HG03045 (cell line): ENCODE measurements around the gene PSTPIP2.
A peak's percentile ranks its signal among the peaks of the same experiment; 100 is the strongest.
"Not testable (repeated sequence)": the region's sequence is repeated elsewhere in the genome, so short reads cannot be mapped to it uniquely, and the experiment has no call there.

Experiments
- ATAC-seq: cut with Tn5 transposase; IDR thresholded peaks from one replicate; pipeline ENCODE4 v1.9.1; 2021; ENCODE audit warnings: mild to moderate bottlenecking, moderate library complexity; ENCODE audit not compliant: unreplicated experiment

Gene PSTPIP2, protein sequence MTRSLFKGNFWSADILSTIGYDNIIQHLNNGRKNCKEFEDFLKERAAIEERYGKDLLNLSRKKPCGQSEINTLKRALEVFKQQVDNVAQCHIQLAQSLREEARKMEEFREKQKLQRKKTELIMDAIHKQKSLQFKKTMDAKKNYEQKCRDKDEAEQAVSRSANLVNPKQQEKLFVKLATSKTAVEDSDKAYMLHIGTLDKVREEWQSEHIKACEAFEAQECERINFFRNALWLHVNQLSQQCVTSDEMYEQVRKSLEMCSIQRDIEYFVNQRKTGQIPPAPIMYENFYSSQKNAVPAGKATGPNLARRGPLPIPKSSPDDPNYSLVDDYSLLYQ

DNA sequence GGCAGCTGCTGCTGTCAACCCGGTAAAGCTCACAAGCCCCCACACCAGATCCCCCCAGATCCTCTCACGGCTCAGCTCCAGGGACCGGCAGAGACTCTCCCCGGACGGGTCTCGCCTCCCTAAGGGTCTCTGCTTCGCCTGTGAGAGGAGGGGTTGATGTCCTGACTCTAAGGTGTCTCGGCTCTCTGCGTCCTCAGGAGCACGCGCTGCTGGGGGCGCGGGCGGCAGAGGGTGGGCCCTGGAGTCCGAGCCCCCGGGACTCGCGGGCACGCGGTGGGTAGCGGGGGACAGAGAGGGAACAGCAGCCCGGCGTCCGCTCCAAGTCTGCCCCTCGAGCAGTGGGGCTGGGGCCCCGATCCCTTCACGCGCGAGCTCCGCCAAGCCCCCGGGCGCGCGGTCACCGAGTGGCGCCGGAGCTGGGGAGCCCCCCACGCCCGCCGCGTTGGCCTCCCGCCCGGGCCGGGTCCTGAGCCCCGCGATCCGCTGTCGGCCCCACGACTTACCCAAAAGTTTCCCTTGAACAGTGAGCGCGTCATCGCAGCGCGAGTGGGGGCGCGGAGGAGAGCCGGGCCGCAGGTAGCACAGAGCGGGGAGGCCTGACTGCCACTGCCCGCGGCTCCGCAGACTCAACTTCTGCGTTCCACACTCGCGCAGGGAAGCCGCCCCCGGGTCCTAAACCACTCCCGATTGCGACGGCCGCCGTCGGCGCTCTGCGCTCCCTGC is at the start of gene PSTPIP2:
Gene PSTPIP2 (minus strand): TSS at position 608 of the 723 bp plus-strand sequence. CDS start 72 bp downstream, at position 536.
- peak; percentile 57 for ATAC-seq

DNA sequence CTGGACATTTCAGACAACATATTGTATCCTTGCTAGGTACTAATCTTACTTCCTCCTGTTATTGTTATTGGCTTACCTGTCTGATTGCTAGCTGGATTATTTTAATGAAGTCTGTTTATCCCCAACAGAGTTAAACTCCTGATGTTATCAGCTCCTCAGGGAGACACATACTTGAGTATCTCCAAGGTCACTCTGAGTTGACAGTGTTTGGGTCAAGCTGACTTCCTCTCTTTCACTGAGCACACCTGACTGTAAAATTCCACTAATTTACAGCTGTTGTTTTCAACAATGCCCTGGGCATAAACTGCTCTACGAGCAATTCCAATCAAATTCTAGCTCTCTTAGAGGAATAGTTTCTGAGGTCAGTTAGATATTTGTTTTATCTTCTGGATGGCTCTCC is 41.7 kb upstream of the PSTPIP2 start:
- no peak for ATAC-seq

DNA sequence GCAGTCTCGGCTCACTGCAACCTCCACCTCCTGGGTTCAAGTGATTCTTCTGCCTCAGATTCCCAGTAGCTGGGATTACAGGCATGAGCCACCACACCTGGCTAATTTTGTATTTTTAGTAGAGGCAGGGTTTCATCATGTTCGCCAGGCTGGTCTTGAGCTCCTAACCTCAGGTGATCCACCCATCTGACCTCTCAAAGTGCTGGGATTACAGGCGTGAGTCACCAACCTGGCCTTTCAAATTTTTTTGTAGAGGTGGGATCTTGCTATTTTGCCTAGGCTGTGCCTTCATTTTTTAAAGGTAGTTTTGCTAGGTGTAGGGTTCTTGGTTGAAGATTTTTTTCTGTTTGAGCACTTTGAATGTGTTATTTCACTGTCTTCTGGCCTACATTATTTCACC is 38.3 kb upstream of the PSTPIP2 start:
- ATAC-seq: no peak

DNA sequence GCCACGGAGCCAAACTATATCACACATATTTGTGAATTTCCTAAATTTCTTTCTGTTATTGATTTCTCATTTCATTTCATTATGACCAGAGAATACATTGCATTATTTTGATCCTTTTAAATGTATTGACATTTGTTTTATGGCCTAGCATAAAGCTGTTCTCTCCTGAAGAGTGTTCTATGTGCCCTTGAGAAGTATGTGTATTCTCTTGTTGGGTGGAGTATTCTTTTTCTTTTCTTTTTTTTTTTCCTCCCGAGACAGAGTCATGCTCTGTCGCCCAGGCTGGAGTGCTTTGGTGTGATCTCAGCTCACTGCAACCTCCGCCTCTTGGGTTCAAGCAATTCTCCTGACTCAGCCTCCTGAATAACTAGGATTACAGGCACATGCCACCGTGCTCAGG is 37.3 kb upstream of the PSTPIP2 start:
- ATAC-seq: no peak

DNA sequence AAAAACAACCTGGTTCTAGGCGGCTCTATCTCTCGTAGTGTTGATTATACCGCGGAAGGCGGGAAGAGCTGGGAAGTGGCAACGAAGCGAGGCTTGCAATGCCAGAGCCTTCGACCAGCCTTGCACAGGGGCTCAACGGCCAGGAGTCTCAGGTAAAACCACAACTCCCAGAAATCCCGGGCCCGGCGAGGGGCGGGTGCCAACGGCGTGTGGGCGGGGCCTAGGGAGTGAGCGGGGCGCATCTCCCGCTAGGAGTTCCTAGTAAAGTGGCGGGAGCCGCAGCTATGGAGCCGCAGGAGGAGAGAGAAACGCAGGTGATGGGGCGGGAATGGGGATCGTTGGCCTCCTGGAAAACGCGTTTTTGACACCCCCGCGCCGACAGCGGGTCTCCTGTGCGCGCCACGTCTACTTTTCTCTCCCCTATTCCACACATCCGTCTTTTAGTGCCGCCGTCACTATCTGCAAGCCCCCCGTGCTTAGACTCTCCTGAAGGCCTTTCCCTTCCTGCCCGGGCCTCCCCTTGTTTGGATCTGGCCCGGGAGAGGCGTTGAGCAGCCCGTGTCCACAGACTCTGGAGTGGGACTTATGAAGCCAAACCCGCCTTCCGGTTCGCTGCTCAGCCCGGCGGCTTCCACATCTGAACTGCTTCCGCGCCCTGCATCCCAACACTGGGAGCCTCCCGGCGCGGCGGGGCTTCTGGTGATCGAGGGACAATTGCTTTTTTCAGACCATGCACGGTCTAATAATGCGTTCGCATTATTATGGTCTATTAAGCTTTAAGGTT is 32.3 kb upstream of the PSTPIP2 start, which contains the start of gene HAUS1:
Gene HAUS1 (plus strand): TSS at position 258 of the 784 bp plus-strand sequence. CDS start 27 bp downstream, at position 285.
- peak; percentile 96 for ATAC-seq

DNA sequence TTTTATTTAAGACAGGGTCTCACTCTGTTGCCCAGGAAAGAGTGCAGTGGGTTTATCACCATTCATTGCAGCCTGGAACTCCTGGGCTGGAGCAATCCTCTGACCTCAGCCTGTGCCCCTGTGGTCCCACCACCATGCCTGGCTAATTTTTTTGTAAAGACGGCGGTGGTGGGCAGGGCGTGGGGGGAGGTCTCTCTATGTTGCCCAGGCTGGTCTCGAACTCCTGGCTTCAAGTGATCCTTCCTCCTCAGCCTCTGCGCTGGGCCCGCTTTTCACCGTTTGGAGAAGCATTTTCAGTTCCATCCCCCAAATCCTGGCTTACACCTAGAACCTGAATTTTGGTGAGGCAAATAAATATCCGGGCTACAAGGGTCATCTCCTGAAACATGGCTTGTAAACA is 27.4 kb upstream of the PSTPIP2 start:
- ATAC-seq: no peak

DNA sequence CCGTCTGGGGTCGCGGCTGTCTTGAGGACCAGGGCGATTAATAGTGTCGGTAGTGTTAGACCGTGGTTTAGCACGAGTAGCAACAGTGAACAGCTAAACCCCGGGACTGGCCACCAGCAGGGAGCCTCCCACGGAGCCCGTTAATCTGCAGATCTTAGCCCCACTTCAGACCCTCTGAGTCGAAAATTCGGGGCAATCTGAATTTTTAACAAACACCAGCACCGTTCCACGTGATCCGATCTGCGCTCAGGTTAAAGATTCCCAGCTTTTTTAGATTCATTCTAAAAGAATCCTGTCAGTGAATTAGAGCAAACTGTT is 26.5 kb upstream of the PSTPIP2 start:
- ATAC-seq: no peak

DNA sequence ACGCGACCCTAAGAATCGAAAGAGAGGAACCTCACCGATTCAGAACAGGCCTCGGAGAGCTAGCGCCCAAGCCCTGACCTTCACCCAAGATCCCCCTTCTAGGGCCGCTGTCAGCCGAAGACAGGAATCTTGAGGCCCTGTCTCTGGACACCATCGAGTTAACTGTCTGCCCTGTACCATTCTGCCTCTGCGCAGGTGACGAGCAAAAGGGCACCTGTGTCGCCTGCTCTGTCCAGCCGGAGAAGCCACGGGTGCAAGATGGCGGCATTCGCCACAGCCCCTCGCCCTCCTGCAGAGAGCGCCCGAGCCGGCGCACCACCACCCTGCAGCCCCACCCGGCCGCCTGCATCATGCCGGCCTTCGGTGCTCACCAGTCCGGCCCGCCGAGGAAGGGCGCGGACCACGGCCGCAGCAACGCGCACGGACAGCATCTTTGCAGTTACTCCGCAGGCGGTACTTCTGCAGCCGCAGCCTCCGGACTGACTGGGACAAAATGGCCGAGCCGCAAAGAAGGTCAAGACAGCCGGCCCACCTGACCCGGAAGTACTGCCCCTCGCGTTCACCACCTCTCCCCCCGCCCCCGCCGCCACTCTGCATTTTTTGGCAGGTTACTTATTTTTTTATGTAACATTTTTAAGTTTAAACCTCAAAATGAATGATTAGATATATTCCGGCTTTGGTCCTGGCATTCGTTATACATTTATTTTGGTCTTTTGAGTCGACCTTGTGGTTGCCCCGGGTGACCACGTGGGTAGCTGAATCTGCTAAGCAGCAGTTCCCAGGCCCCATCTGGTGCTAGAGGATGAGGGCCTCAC is 25.9 kb upstream of the PSTPIP2 start, which contains the start of gene ATP5F1A:
Gene ATP5F1A (minus strand): TSS at position 496 of the 815 bp plus-strand sequence. CDS start 65 bp downstream, at position 431.
- ATAC-seq: peak; percentile 78

DNA sequence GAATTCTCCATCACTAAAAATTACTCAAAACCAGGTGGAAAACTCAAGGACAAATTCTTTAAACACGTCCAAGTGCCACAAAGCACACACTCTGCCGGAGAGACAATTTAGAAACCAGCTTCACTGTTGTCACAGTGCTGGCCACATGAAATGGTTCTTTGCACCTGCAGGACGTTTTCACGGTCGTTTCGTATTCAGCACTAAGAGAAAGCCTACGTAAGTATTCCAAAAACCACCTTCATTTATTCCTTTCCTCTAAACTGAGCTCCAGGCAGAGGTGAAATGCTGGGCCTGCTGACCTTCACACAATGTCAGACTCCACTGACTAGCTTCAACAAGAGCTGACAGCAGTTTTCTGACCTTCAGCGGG is 25.4 kb upstream of the PSTPIP2 start:
- ATAC-seq: peak; percentile 30

DNA sequence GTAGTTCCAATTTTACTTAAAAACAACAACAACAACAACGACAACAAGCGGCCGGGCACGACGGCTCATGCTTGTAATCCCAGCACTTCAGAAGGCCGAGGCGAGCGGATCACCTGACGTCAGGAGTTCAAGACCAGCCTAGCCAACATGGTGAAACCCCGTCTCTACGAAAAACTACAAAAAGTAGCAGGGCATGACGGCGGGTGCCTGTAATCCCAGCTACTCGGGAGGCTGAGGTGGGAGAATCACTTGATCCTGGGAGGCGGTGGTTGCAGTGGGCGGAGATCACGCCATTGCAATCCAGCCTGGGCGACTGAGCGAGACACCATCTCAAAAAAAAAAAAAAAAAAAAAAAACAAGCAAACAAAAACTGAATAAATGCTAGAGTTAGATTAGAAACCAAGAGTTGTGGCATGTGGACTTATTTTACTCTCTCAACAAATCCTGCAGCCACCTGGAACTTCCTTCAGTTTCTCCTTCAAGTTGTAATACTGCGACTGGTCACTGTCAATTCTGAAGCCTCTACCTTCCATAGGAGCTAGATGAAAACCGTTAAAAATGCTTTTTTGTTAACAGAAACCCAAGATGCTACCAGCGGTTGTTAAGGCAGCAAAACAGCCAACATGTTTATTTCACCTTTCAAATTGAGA is 24.7 kb upstream of the PSTPIP2 start:
- no peak for ATAC-seq

DNA sequence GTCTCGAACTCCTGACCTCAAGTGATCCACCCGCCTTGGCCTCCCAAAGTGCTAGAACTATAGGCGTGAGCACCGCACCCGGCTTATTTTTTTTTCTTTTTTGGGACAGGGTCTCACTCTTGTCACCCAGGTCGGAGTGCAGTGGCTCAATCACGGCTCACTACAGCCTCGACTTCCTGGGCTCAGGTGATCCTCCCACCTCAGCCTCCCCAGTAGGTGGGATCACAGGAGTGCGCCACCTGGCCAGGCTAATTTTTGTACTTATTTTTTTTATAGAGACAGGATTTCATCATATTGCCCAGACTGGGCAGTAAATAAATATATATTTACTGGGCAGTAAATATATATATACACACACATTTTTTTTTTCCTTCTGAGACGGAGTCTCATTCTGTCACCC is 23.5 kb upstream of the PSTPIP2 start:
- no peak for ATAC-seq

DNA sequence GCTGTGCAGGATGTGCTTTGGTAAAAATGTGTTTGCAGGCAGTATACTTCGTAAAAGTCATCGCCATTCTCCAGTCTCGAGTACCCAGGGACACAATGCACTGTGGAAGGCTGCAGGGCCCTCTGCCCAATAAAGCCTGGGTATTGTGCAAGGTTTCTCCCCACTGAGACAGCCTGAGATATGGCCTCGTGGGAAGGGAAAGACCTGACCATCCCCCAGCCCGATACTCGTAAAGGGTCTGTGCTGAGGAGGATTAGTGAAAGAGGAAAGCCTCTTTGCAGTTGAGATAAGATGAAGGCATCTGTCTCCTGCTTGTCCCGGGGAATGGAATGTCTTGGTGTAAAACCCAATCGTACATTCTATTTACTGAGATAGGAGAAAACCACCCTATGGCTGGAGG is 16.4 kb upstream of the PSTPIP2 start:
- not testable (repeated sequence) for ATAC-seq

DNA sequence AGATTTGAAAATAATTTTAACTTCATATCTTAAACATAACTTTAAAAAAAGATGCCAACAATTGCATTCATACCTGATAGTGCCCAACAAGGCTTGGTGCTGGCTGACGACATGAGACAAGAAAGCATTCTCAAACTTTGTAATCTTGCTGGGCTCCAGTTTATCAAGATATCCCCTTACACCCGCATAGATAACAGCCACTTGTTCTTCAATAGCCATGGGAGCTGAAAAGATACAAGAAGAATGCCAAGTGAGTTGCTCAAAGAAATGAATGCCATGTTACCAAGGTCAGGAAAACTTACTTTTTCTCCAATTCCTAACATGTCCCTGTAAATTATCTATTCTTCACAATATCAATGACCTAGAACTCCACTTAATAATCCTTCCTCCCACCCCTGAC is 12.4 kb upstream of the PSTPIP2 start:
- ATAC-seq: no peak

DNA sequence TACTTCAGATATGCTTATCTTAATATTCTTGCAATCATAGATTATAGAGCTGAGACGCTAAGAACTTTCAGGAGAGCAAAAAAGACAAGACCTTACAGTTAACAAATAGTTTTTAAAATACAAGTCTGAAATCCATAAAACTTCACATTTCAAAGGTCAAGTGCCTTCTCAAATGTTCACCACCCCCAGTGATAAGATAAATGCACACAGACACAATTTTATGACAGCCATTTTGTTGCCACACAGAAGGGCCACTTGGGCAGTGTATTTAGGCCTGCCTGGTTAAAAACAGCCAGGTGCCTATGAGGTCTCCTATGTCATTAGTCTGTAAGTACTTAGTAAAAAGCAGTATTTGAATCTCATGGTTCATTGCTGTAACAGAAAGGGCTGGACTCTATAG is 8.1 kb upstream of the PSTPIP2 start:
- no peak for ATAC-seq

DNA sequence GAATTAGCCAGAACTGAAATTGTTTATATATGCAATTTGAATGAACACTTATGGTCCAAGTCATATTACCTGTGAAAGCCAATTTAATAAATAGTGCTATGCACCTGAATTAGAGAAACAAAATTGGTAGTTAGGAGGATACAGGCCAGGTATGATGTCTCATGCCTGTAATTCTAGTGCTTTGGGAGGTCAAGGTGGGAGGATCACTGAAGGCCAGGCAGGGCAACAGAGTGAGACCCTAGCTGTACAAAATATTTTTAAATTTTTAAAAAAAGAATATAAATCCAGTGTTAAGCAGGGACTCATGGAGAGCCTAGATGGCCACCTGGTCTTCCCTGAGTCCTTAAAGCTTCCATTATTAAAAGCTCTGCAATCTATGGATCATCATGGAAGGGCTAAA is 7.3 kb upstream of the PSTPIP2 start:
- no peak for ATAC-seq

DNA sequence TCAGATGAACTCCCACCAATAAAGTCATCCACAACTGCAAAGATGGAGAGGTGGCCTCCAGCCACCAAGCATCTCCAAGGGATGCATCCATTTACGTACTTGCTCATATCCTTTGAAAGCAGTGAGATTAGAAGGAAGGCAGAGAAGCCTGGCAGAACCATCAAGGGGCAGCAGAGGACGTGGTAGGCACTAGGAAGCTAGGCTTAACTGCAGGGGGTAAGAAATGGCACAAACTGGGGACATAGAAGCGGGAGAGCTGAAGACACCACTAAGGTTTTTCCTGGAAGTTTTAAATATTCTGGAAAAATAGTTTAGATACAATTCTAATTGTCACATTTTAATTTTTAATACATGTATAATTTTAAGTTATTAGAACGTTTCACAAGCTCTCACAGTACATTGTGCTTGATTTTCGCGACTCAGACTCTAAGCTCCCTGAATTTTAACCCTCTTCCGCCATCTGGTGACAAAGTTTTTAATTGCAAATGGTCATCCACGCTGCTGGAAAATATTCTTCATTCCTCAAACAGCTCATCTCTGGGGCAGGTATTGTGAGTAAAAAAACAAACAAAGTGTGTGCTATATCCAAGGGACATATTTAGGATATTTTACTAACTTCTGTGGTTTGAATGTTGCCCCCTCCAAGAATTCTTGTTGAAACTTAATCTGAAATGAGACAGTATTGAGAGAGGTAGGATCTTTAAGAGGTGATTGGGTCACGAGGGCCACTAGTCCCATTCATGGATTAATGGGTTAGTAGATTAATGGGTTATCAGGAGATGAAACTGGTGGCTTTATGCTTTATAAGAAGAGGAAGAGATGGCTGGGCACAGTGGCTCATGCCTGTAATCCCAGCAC is 1.6 kb upstream of the PSTPIP2 start:
- ATAC-seq: no peak

DNA sequence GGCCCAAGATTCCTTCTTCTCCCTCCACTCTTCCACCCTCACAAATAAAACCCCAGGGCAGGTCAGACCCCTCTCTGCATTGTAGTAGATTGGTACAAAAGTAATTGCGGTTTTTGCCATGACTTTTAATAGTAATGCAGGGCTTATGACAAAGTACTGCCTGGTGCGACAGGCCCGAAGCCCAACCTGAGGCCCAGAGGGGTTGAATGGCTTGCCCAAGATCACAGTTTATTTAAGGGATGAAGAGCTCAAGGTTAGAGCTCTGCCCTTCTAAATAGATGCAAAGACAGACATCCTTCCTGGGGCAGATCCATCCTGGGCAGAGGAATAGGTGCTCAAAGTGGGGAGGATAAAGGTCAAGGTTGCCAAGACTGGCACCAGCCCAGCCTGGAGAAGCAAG is 899 bp upstream of the PSTPIP2 start:
- no peak for ATAC-seq

DNA sequence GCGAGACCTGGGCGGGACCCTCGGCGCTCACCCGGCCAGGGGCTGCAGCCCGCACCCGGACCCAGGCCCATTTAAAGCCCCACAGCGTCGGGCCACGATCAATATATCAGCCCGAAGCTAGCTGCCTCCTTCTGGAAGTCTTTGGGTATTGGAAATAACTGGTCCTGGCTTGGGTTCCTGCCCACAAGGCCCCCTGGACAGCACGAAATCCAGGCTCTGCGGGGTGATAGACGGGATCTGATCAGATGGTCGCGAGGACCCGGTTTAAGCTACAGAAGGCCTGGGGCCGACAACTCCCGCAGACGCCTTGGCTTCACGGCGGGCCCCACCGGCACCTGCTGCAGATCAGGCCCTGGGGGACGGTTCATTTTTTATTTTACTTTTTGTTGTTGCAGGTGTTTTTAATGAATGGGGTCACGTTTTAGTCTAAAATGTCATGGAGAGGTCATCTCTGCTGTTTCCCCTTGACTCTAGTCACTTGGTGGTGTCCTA is 362 bp upstream of the PSTPIP2 start:
- ATAC-seq: no peak
